Esophagus squamous epithelium (tissue), 5 donors: ENCODE results near the gene LIPE. TPM values are rescaled to one million over a fixed set of nuclear protein-coding genes. Genes with fewer than 3 reads are reported as not detected.
"Not testable (repeated sequence)": the region's sequence is repeated elsewhere in the genome, so short reads cannot be mapped to it uniquely, and the experiment has no call there.

Experiments used
- DNase-seq: peaks from one replicate; lab custom pipeline; 2025; lab: John Stamatoyannopoulos, UW
- H3K27ac ChIP-seq, 4 donors: fragments of 200-600 bp; sonication (generic); one replicate each; pipeline ENCODE4 v1.5.1; 2016 to 2019; ENCODE audit warnings: mild to moderate bottlenecking in 1 of 4
- H3K27me3 ChIP-seq, 4 donors: fragments of 200-600 bp; sonication (generic); 1 replicate in 3 of 4; 2 replicates in 1 of 4; pipeline versions ENCODE4 v1.5.1 to v1.6.0; 2017 to 2021; ENCODE audit warnings: antibody characterized with exemption in 1 of 4
- H3K36me3 ChIP-seq, 3 donors: fragments of 200-600 bp; sonication (generic); one replicate each; pipeline ENCODE4 v1.5.1; 2016 to 2019
- H3K4me1 ChIP-seq, 3 donors: fragments of 200-600 bp; sonication (generic); one replicate each; pipeline ENCODE4 v1.5.1; 2017 to 2019
- H3K4me3 ChIP-seq, 4 donors: fragments of 200-600 bp; sonication (generic); 1 replicate in 3 of 4; 2 replicates in 1 of 4; pipeline ENCODE4 v1.5.1; 2016 to 2019; ENCODE audit warnings: mild to moderate bottlenecking in 2 of 4, moderate library complexity in 1 of 4
- H3K9me3 ChIP-seq, 3 donors: fragments of 200-600 bp; sonication (generic); one replicate each; pipeline ENCODE4 v1.5.1; 2016 to 2019
- CTCF ChIP-seq, 6 experiments: fragments of 450-650 bp in 4 of 6; fragments of 200-600 bp in 2 of 6; sonication (generic) in 2 of 6; IDR thresholded peaks; one replicate each; pipeline ENCODE4 v1.5.1; 2016 to 2019; ENCODE audit warnings: antibody characterized with exemption in 6 of 6, mild to moderate bottlenecking in 4 of 6, moderate library complexity in 4 of 6
- POLR2A ChIP-seq, 4 donors: fragments of 450-650 bp; IDR thresholded peaks; one replicate each; pipeline ENCODE4 v1.6.1; 2017; ENCODE audit warnings: antibody characterized with exemption in 4 of 4, mild to moderate bottlenecking in 4 of 4, moderate library complexity in 3 of 4
- WGBS, 2 donors: methylation state at CpG; one replicate each; pipeline ENCODE4 v1.1.5; 2018; 5-methylcytosine and 5-hydroxymethylcytosine counted together
- intact Hi-C: fragments of 100-400 bp; cut with DNase I; formaldehyde crosslinking; loops from one replicate; pipeline ENCODE4 v1.15.0; 2022
- total RNA-seq, 4 donors: library from RNA; depleted of rRNA; stranded (reverse); fragments of >200 nt; gene quantifications; one replicate each; pipeline ENCODE4 v1.1.0, GENCODE V29; 2016
- donor health status: DM: yes; HTN: yes; CAD: no.

Gene LIPE
- total RNA-seq, 4 donors from 2014 or later = 5.2 to 10.8 (median 7.9) TPM

- Histone ChIP-seq H3K9me3 (no peaks in the 10 kb centered on the region), H3K4me1 (peaks cover 0 to 31% (median 0%) of the 10 kb centered on the region in 3 donors), H3K4me3 (no peak overlapping the region), H3K27ac (peak overlapping the region in 1 of 4 donors; percentile 1), H3K27me3 (no peaks in the 10 kb centered on the region), H3K36me3 (no peaks in the 10 kb centered on the region)
- no peak for DNase-seq
- 59 to 85% methylated on average over 5 of the region's 5 CpGs for WGBS, 2 donors
- TF ChIP-seq CTCF (IDR thresholded peaks at IDR 0.05) = no peak
- no peak for TF ChIP-seq POLR2A (IDR thresholded peaks at IDR 0.05)
- intact Hi-C loops = no loop called here
These were observed 39.5 kb upstream of the LIPE start for GRCh38 chr19:42466521-42467182.

- WGBS, 2 donors = 66 to 80% methylated on average over 4 to 5 of the region's 5 CpGs
- no peak for TF ChIP-seq CTCF (IDR thresholded peaks at IDR 0.05)
- no peak for TF ChIP-seq POLR2A (IDR thresholded peaks at IDR 0.05)
These were observed 38.7 kb upstream of the LIPE start for GRCh38 chr19:42465827-42466280.

GRCh38 chr19:42461700-42462324 is 34.6 kb upstream of the LIPE start:
- H3K27ac ChIP-seq = peak overlapping the region; percentile 19 to 72 (median 53)
- H3K4me3 ChIP-seq = no peak overlapping the region
- 63 to 72% methylated on average over 2 to 4 of the region's 4 CpGs for WGBS, 2 donors
- H3K36me3 ChIP-seq = no peaks in the 10 kb centered on the region
- H3K27me3 ChIP-seq = no peaks in the 10 kb centered on the region
- no peaks in the 10 kb centered on the region for H3K9me3 ChIP-seq
- DNase-seq = no peak
- peaks cover 0 to 31% (median 0%) of the 10 kb centered on the region in 3 donors for H3K4me1 ChIP-seq
- intact Hi-C loops = no loop called here
- TF ChIP-seq POLR2A (IDR thresholded peaks at IDR 0.05) (no peak), CTCF (IDR thresholded peaks at IDR 0.05) (no peak)

More at GRCh38 chr19:42465827-42466280, 38.7 kb upstream of the LIPE start:
- Histone ChIP-seq H3K27me3 (no peaks in the 10 kb centered on the region), H3K9me3 (no peaks in the 10 kb centered on the region), H3K4me3 (no peak overlapping the region), H3K36me3 (no peaks in the 10 kb centered on the region), H3K27ac (no peak overlapping the region), H3K4me1 (peaks cover 0 to 29% (median 0%) of the 10 kb centered on the region in 3 donors)
- no peak for DNase-seq
- intact Hi-C loops = no loop called here

- H3K27me3 ChIP-seq, intact Hi-C loops, H3K4me3 ChIP-seq, DNase-seq, H3K9me3 ChIP-seq, H3K36me3 ChIP-seq: not testable (repeated sequence)
- H3K4me1 ChIP-seq = peaks cover 0 to 28% (median 0%) of the 10 kb centered on the region in 3 donors
- WGBS, 2 donors = 58 to 84% methylated on average over 6 to 8 of the region's 8 CpGs
- H3K27ac ChIP-seq = peak overlapping the region in 3 of 4 donors; percentile 19 to 72 (median 66)
These were observed 34.0 kb upstream of the LIPE start for GRCh38 chr19:42461231-42461630.

- Histone ChIP-seq H3K27ac (no peak overlapping the region), H3K27me3 (no peaks in the 10 kb centered on the region), H3K9me3 (no peaks in the 10 kb centered on the region), H3K4me1 (peaks cover 0 to 39% (median 0%) of the 10 kb centered on the region in 3 donors), H3K4me3 (no peak overlapping the region), H3K36me3 (no peaks in the 10 kb centered on the region)
- 71 to 84% methylated on average over 2 of the region's 2 CpGs for WGBS, 2 donors
- no peak for DNase-seq
- intact Hi-C loops = loop anchor here (10.0 kb wide), 1 partner anchor 135 kb away; the partner anchor contains the start of gene CEACAM8
- TF ChIP-seq CTCF (IDR thresholded peaks at IDR 0.05) (no peak), POLR2A (IDR thresholded peaks at IDR 0.05) (no peak)
These were observed 32.7 kb upstream of the LIPE start for GRCh38 chr19:42459926-42460325.
